NCI-H1092 treated with DMSO at 0.1 percent for 48 hours (cell line): ENCODE measurements around the gene XRRA1.
A peak's percentile ranks its signal among the peaks of the same experiment; 100 is the strongest.

ENCODE experiments used
- DNase-seq: peaks from one replicate; lab custom pipeline; 2025; lab: John Stamatoyannopoulos, UW

The XRRA1 gene

GRCh38 chr11:74951226-74951625, 2.3 kb upstream of the XRRA1 start:
- DNase-seq = no peak

- DNase-seq = no peak
Observed at GRCh38 chr11:74950374-74950969, 1.6 kb upstream of the XRRA1 start.

- DNase-seq = no peak
Observed at GRCh38 chr11:74949753-74950137, 854 bp upstream of the XRRA1 start.

GRCh38 chr11:74948546-74948897, 369 bp downstream of the XRRA1 start:
- DNase-seq = peak; percentile 52

- no peak for DNase-seq
Observed at GRCh38 chr11:74942073-74942759, 6.7 kb downstream of the XRRA1 start.

GRCh38 chr11:74941492-74941891, 7.4 kb downstream of the XRRA1 start:
- no peak for DNase-seq

DNA sequence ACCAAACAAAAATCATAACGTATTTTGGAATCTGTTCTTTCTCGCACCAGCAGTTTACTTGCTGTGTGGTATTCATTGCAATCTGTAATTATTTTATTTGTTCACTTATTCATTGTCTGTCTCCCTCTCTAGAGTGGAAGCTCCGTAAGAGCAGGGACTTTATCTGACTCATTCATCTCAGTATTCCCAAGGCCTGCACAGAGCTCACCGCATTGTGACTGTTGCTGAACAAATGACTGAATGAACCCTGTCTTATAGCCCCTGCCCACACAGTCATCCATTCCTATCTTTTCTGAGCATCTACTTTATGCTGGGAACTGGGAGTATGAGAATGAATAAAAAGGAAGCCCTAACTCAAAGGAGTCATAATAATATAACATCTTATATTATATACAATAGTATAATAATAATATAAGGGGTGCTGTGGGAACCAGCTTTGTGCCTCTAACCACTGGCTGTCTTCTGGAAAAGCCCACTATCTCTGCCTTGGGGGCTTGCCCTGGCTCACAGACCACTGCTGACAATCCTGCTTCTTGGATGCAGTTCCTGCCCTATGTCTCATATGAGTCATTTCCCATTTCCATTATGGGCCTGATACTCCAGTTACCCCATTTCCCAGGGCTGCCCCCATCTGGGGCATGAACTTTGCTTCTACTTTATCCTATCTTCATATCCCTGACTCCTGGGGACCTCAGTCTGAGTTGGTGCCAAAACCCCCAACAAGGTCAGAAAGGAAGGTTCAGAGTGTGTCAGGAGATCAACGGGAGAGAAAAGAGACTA, 11.0 kb downstream of the XRRA1 start:
- no peak for DNase-seq

- no peak for DNase-seq
Observed at GRCh38 chr11:74936976-74937375, 11.9 kb downstream of the XRRA1 start.

- peak; percentile 23 for DNase-seq
Observed at GRCh38 chr11:74936087-74936486, 12.8 kb downstream of the XRRA1 start.

DNA sequence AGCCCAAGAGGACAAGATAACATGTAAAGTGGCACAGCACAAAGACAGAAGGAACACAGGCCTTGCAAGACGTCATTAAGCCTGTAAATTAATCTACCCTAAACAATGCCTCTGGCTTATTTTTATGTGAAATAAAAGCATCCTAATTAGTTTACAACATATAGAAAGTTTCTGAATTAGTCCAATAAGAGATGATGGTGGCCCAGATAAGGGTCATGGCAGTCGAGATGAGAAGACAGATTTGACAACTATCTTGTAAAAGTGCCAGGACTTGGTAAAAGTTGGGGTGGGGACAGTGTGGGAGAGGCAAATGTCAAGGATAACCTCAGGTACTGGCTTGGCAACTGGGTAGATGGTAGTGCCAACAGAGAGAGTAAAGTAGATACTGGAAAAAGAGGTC, 13.6 kb downstream of the XRRA1 start:
- no peak for DNase-seq

DNA sequence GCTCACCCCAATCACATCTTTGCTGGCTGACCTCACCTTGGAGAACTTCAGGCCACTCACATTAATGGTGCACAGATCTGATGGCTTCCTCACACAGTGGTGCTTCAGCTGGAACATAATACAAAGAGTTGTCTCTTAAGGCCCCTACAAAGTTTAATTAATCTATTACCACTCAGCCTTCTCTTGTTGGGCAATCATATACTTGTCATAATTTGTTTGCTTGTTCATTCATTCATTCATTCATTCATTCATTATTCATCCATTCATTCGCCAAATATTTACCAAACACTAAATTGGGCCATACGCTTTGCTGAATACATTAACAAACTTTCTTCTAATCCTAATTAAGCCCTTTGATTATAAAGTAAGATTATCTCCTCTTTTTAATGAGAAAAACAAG, 15.1 kb downstream of the XRRA1 start:
- no peak for DNase-seq

DNA sequence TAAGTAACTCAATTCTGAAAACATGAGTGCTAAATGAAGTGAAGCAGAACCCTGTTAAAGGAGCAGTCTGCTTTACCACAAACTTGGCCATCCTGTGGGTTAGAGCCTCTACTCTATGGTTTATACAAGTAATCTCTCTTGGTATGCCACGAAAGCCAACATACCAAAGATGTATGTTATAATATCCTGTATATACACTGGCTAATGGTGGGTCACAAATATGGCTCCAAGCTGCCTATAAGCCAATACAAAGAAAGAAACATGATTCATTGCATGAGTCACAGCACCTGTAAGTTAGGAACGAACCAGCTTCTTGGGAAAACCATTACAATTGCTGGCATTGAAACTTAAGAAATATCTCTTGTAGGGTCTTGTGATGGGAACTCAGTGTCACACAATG, 16.1 kb downstream of the XRRA1 start:
- DNase-seq = no peak

- DNase-seq = no peak
Observed at GRCh38 chr11:74932169-74932568, 16.7 kb downstream of the XRRA1 start.

GRCh38 chr11:74929431-74930363, 19.2 kb downstream of the XRRA1 start:
- peak; percentile 84 for DNase-seq

- no peak for DNase-seq
Observed at GRCh38 chr11:74927496-74927895, 21.4 kb downstream of the XRRA1 start.

- no peak for DNase-seq
Observed at GRCh38 chr11:74926304-74927030, 22.4 kb downstream of the XRRA1 start.

GRCh38 chr11:74925281-74925680, 23.6 kb downstream of the XRRA1 start:
- no peak for DNase-seq

- no peak for DNase-seq
Observed at GRCh38 chr11:74923125-74923524, 25.8 kb downstream of the XRRA1 start.

GRCh38 chr11:74909812-74910211, 39.1 kb downstream of the XRRA1 start:
- no peak for DNase-seq

- DNase-seq = no peak
Observed at GRCh38 chr11:74909385-74909784, 39.5 kb downstream of the XRRA1 start.

- DNase-seq = no peak
Observed at GRCh38 chr11:74905326-74905725, 43.6 kb downstream of the XRRA1 start.

DNA sequence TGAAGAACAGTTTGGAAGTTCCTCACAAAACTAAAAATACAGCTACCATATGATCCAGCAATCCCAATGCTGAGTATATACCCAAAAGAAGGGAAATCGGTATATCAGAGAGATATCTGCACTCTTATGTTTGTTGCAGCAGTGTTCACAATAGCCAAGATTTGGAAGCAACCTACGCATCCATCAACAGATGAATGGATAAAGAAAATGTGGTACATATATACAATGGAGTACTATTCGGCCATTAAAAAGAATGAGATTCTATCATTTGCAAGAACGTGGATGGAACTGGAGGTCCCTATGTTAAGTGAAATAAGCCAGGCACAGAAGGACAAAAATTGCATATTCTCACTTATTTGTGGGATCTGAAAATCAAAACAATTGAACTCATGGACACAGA, 46.5 kb downstream of the XRRA1 start:
- no peak for DNase-seq
